Upper lobe of left lung (tissue), 6 donors: ENCODE results near the gene RETN. TPM values are rescaled to one million over a fixed set of nuclear protein-coding genes. Genes with fewer than 3 reads are reported as not detected.

Experiments used
- ATAC-seq, 2 donors: fragments of 200-7000 bp; cut with Tn5 transposase; one replicate each; pipeline ENCODE4 v1.9.1; 2022; ENCODE audit warnings: mild to moderate bottlenecking in 2 of 2, moderate library complexity in 2 of 2; ENCODE audit not compliant: low FRiP score in 2 of 2
- DNase-seq, 2 donors: peaks; one replicate each; pipeline ENCODE4 v3.0.0-alpha.2; 2019 to 2020
- H3K27ac ChIP-seq, 4 donors: fragments of 200-600 bp; sonication (generic); one replicate each; pipeline ENCODE4 v1.5.1; 2016 to 2019
- H3K27me3 ChIP-seq, 4 donors: fragments of 200-600 bp; sonication (generic); one replicate each; pipeline ENCODE4 v1.5.1; 2017 to 2019
- H3K36me3 ChIP-seq, 4 donors: fragments of 200-600 bp; sonication (generic); one replicate each; pipeline ENCODE4 v1.5.1; 2016 to 2019
- H3K4me1 ChIP-seq, 4 donors: fragments of 200-600 bp; sonication (generic); one replicate each; pipeline ENCODE4 v1.5.1; 2018 to 2019
- H3K4me3 ChIP-seq, 4 donors: fragments of 200-600 bp; sonication (generic); one replicate each; pipeline ENCODE4 v1.5.1; 2017 to 2019; ENCODE audit warnings: mild to moderate bottlenecking in 2 of 4, moderate library complexity in 1 of 4
- H3K9me3 ChIP-seq, 4 donors: fragments of 200-600 bp; sonication (generic); one replicate each; pipeline ENCODE4 v1.5.1; 2018 to 2019
- CTCF ChIP-seq, 6 experiments: fragments of 450-650 bp in 4 of 6; fragments of 200-600 bp in 2 of 6; sonication (generic) in 2 of 6; IDR thresholded peaks; one replicate each; pipeline ENCODE4 v1.5.1; 2016 to 2019; ENCODE audit warnings: antibody characterized with exemption in 6 of 6
- EP300 ChIP-seq, 4 donors: sonication (generic); formaldehyde crosslinking; IDR thresholded peaks; one replicate each; pipeline ENCODE4 v1.5.1; 2017; ENCODE audit warnings: antibody characterized with exemption in 4 of 4, control low read depth in 2 of 4
- POLR2A ChIP-seq, 4 donors: fragments of 450-650 bp; IDR thresholded peaks; one replicate each; pipeline ENCODE4 v1.5.1; 2016 to 2017; ENCODE audit warnings: antibody characterized with exemption in 4 of 4, mild to moderate bottlenecking in 2 of 4
- POLR2AphosphoS5 ChIP-seq, 2 donors: sonication (generic); formaldehyde crosslinking; IDR thresholded peaks; one replicate each; pipeline ENCODE4 v1.5.1; 2017; ENCODE audit warnings: antibody characterized with exemption in 2 of 2
- WGBS, 2 donors: methylation state at CpG; one replicate each; pipeline ENCODE4 v1.1.5; 2017 to 2018; 5-methylcytosine and 5-hydroxymethylcytosine counted together
- total RNA-seq, 6 donors: library from RNA; depleted of rRNA in 4 of 6; stranded (reverse); fragments of >200 nt in 4 of 6; gene quantifications; one replicate each; pipeline versions ENCODE4 v1.1.0 to v1.2.1, GENCODE V29; 2016 to 2021
- donor health status: DM: no; HTN: no; CAD: no; lungs with moderate emphysema.
- donor health status: DM: no; HTN: yes; CAD: no; lungs with severe emphysema.

RETN gene
- total RNA-seq, 6 donors from 2014 or later = 2.5 to 59.2 (median 13.8) TPM

DNA sequence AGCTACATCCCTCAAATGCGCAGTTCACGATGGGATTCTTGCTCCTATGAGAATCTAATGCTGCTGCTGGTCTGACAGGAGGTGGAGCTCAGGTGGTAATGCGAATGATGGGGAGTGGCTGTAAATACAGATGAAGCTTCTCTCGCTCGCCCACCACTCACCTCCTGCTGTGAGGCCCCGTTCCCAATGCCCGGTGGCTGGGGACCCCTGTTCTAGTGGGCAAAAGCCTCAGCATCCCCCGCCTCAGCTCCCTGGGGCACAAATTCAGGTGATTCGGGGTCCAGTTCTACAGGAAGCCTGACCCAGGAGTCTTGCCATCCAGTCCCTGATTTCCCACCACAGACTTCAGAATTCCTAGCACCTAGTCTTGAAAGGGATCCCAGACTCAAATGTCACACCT lies 3.7 kb downstream of the RETN start:
- TF ChIP-seq POLR2AphosphoS5 (IDR thresholded peaks at IDR 0.05) = no peak
- no peak overlapping the region for H3K4me3 ChIP-seq
- WGBS, 2 donors = 56 to 65% methylated on average over 9 of the region's 9 CpGs
- no peaks in the 10 kb centered on the region for H3K9me3 ChIP-seq
- no peaks in the 10 kb centered on the region for H3K36me3 ChIP-seq
- DNase-seq = peak in 1 of 2 donors; percentile 23
- no peaks in the 10 kb centered on the region for H3K27me3 ChIP-seq
- no peak overlapping the region for H3K27ac ChIP-seq
- H3K4me1 ChIP-seq = peaks cover 0 to 26% (median 6%) of the 10 kb centered on the region in 4 donors
- ATAC-seq = no peak

- WGBS, 2 donors = 52 to 55% methylated on average over 19 to 20 of the region's 21 CpGs
- Histone ChIP-seq H3K27me3 (no peaks in the 10 kb centered on the region), H3K9me3 (no peaks in the 10 kb centered on the region), H3K36me3 (no peaks in the 10 kb centered on the region), H3K27ac (peak overlapping the region; percentile 7 to 57 (median 32)), H3K4me3 (no peak overlapping the region), H3K4me1 (peaks cover 0 to 26% (median 6%) of the 10 kb centered on the region in 4 donors)
- TF ChIP-seq CTCF (IDR thresholded peaks at IDR 0.05) (no peak), POLR2AphosphoS5 (IDR thresholded peaks at IDR 0.05) (no peak), EP300 (IDR thresholded peaks at IDR 0.05) (no peak), POLR2A (IDR thresholded peaks at IDR 0.05) (no peak)
- peak; percentile 75 to 91 for ATAC-seq
- peak; percentile 68 to 89 for DNase-seq
Observed at GRCh38 chr19:7674010-7675005, 5.5 kb downstream of the RETN start.

DNA sequence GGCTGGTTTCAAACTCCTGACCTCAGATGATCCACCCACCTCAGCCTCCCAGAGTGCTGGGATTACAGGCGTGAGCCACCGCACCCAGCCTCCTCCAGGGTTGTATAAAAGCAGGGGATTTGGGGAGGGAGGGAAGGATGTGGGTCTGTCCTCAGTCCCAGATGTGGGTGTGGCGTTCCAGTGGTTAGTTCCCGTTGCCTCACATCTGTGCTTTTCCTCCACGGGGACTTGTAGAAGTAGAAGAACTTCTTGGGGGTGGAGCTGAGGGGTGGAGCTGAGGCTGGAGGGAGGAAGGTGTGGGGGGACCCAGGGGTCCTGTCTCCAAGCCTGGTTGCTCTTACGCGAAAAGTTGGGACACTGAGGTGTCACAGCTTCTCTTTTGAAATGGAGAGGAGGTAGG lies 7.5 kb downstream of the RETN start:
- peak in 1 of 2 donors; percentile 78 for DNase-seq
- peak in 1 of 2 donors; percentile 21 for ATAC-seq

DNA sequence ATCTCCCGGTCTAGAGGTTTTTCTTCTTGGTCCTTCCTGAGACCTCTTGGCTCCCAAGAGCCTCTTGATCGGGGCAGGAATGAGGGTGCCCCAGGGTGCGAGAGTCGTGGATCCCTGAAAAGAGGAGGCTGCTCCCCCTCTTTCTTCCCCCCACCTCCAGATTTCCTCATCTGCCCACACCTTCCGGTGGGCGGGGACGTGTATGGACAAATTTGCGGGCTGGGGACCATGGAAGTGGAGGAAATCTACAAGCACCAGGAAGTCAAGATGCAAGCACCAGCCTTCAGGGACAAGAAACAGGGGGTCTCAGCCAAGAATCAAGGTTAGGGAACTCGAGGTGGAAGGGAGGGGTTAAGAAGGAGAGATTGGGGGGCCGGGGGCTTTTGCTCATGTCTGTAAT lies 8.0 kb downstream of the RETN start, which contains the start of gene MCEMP1:
Gene MCEMP1, plus strand, starts transcription at position 237 of the 400 bp plus-strand sequence. Its CDS starts 31 bp downstream, at position 268.
- 10 to 23% methylated on average over 10 of the region's 10 CpGs for WGBS, 2 donors
- Histone ChIP-seq H3K9me3 (no peaks in the 10 kb centered on the region), H3K27me3 (no peaks in the 10 kb centered on the region), H3K36me3 (no peaks in the 10 kb centered on the region), H3K27ac (peak within 1 kb of the TSS; percentile 40 to 97 (median 70)), H3K4me1 (peaks cover 7 to 33% (median 21%) of the 10 kb centered on the region in 4 donors), H3K4me3 (peak within 1 kb of the TSS in 3 of 4 donors; percentile 25 to 44 (median 26))
- DNase-seq = peak in 1 of 2 donors; percentile 74
- no peak for ATAC-seq
- peak; percentile 10 to 47 for TF ChIP-seq POLR2AphosphoS5 (IDR thresholded peaks at IDR 0.05)
- no peak for TF ChIP-seq EP300 (IDR thresholded peaks at IDR 0.05)
- peak in 1 of 4 donors; percentile 46 for TF ChIP-seq POLR2A (IDR thresholded peaks at IDR 0.05)

More for the DNA sequence above, 7.5 kb downstream of the RETN start:
- no peaks in the 10 kb centered on the region for H3K9me3 ChIP-seq
- peak overlapping the region in 3 of 4 donors; percentile 25 to 44 (median 26) for H3K4me3 ChIP-seq
- 19 to 43% methylated on average over 3 to 7 of the region's 7 CpGs for WGBS, 2 donors
- TF ChIP-seq POLR2A (IDR thresholded peaks at IDR 0.05) (no peak), POLR2AphosphoS5 (IDR thresholded peaks at IDR 0.05) (peak in 1 of 2 donors; percentile 14)
- peak overlapping the region; percentile 40 to 97 (median 70) for H3K27ac ChIP-seq
- H3K36me3 ChIP-seq = no peaks in the 10 kb centered on the region
- peaks cover 6 to 28% (median 17%) of the 10 kb centered on the region in 4 donors for H3K4me1 ChIP-seq
- H3K27me3 ChIP-seq = no peaks in the 10 kb centered on the region

DNA sequence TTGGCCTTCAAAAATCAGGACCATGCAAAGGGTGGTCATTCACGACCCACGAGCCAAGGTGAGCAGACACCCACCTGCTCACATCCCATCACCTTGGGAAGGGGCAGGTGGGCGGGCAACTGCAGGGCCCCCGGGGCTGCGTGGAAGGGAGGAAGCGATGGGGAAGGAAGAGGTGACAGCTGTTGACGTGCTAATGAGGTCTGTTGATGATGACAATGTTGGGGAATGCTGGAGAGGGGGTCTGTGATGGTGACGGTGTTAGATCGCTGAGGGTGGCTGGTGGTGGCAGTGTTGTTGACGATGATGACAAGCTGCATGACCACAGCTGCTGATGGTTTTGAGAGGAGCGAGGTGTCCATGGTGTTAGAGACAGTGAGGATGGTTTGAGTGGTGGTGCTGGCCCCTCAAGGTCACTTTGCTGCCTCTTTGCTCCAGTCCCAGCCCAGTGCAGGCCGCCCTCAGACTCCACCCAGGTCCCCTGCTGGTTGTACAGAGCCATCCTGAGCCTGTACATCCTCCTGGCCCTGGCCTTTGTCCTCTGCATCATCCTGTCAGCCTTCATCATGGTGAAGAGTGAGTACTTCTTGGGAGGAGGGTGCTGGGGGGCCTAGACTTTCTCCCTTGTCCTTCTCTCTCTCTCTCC lies 8.9 kb downstream of the RETN start:
- H3K4me3 ChIP-seq = peak overlapping the region in 3 of 4 donors; percentile 25 to 44 (median 26)
- ATAC-seq (no peak), DNase-seq (peak in 1 of 2 donors; percentile 46)
- no peaks in the 10 kb centered on the region for H3K9me3 ChIP-seq
- H3K36me3 ChIP-seq = peaks cover 0 to 8% (median 6%) of the 10 kb centered on the region in 4 donors
- peak overlapping the region; percentile 40 to 97 (median 70) for H3K27ac ChIP-seq
- TF ChIP-seq EP300 (IDR thresholded peaks at IDR 0.05) = no peak
- TF ChIP-seq POLR2AphosphoS5 (IDR thresholded peaks at IDR 0.05) = no peak
- no peak for TF ChIP-seq POLR2A (IDR thresholded peaks at IDR 0.05)
- TF ChIP-seq CTCF (IDR thresholded peaks at IDR 0.05) = peak in 1 of 6 experiments; percentile 24
- 47 to 54% methylated on average over 12 of the region's 12 CpGs for WGBS, 2 donors
- H3K27me3 ChIP-seq = no peaks in the 10 kb centered on the region
- H3K4me1 ChIP-seq = peaks cover 12 to 42% (median 27%) of the 10 kb centered on the region in 4 donors
